ENCODE measurements around the gene FMNL1. TPM values are rescaled to one million over a fixed set of nuclear protein-coding genes. Genes with fewer than 3 reads are reported as not detected.

The FMNL1 gene
- total RNA-seq, 1 experiment from 2014 or later, result 20.0 TPM

- POLR2A ChIA-PET, result interaction anchor here (0.6 kb wide), 1 partner anchor 9 kb away, joined by 3 read pairs; no protein-coding TSS in a partner anchor
Measured at GRCh38 chr17:45234641-45235415, 13.1 kb downstream of the FMNL1 start.

More at GRCh38 chr17:45234641-45235415, 13.1 kb downstream of the FMNL1 start:
- no TSS peak for BruUV-seq (replicated peaks)
- intact Hi-C loops (cut with micrococcal nuclease; ENCODE audit: unreplicated experiment), result loop anchor here (1.0 kb wide), 1 partner anchor 16 kb away; no protein-coding TSS in a partner anchor
- H3K27ac ChIP-seq (ENCODE audit: low read length), result no peak overlapping the region
- CTCF ChIA-PET, result interaction anchor here (0.6 to 1.4 kb wide), 4 partner anchors 8 to 150 kb away, joined by 3 to 5 read pairs (median 4); no protein-coding TSS in a partner anchor
- no peak for DNase-seq (ENCODE audit: low read depth, low spot score)
- H3K4me1 ChIP-seq (ENCODE audit: control insufficient read depth, insufficient read depth, low read length), result peaks cover 13% of the 10 kb centered on the region
- no peaks in the 10 kb centered on the region for H3K36me3 ChIP-seq (ENCODE audit: control insufficient read depth, insufficient read depth, low read length)
- H3K9me3 ChIP-seq (ENCODE audit: control insufficient read depth, insufficient read depth, low read depth, low read length), result no peaks in the 10 kb centered on the region
- TF ChIP-seq POLR2AphosphoS5 (IDR thresholded peaks at IDR 0.05; ENCODE audit: low read depth, low read length) (no peak), CTCF (IDR thresholded peaks at IDR 0.05) (peak; percentile 65), SIN3A (IDR thresholded peaks at IDR 0.05; ENCODE audit: borderline replicate concordance, insufficient read depth, low read depth, low read length) (no peak), TCF7L2 (IDR thresholded peaks at IDR 0.05; ENCODE audit: low read depth, low read length) (no peak), REST (IDR thresholded peaks at IDR 0.05; ENCODE audit: insufficient read depth in 1 of 2, low read depth in 2 of 2, low read length in 1 of 2) (no peak)
- in situ Hi-C loops (cut with HindIII; ENCODE audit: low pct_unique_long_range_greater_than_20kb, low sequenced_read_pairs), result no loop called here
- no peak overlapping the region for H3K4me3 ChIP-seq (ENCODE audit: low read depth in 2 of 2, low read length in 2 of 2)
- no peak for ATAC-seq
- no peaks in the 10 kb centered on the region for H3K27me3 ChIP-seq (ENCODE audit: control insufficient read depth, insufficient read depth, low read length)
